HUES48 (cell line): ENCODE measurements around the gene ERMN.
"Not testable (repeated sequence)": the region's sequence is repeated elsewhere in the genome, so short reads cannot be mapped to it uniquely, and the experiment has no call there.

ENCODE experiments used
- H3K27ac ChIP-seq: one replicate; pipeline ENCODE4 v1.7.0; 2013; ENCODE audit warnings: low read depth, low read length, inconsistent platforms
- H3K27me3 ChIP-seq: 2 replicates; pipeline ENCODE4 v1.6.1; 2013; ENCODE audit warnings: mild to moderate bottlenecking, low read length; ENCODE audit not compliant: control insufficient read depth, insufficient read depth
- H3K36me3 ChIP-seq: 2 replicates; pipeline ENCODE4 v1.6.1; 2013; ENCODE audit warnings: low read length; ENCODE audit not compliant: control insufficient read depth, insufficient read depth
- H3K4me1 ChIP-seq: 2 replicates; pipeline ENCODE4 v1.6.1; 2013; ENCODE audit warnings: mild to moderate bottlenecking, low read length; ENCODE audit not compliant: control insufficient read depth, insufficient read depth
- H3K4me3 ChIP-seq: 2 replicates; pipeline ENCODE4 v1.5.1; 2013; ENCODE audit warnings: mild to moderate bottlenecking, low read depth, low read length
- H3K9ac ChIP-seq: 2 replicates; pipeline ENCODE4 v1.6.1; 2013; ENCODE audit warnings: mild to moderate bottlenecking, low read depth, low read length, moderate library complexity
- H3K9me3 ChIP-seq: 2 replicates; pipeline ENCODE4 v1.6.1; 2013; ENCODE audit warnings: low read length; ENCODE audit not compliant: control insufficient read depth, insufficient read depth

The ERMN gene

GRCh38 chr2:157325786-157326185 lies at the start of gene ERMN:
Gene ERMN (minus strand): TSS chr2:157325824. CDS start chr2:157325642, 182 bp downstream.
- Histone ChIP-seq H3K9me3 (no peaks in the 10 kb centered on the region), H3K9ac (no peak within 1 kb of the TSS), H3K36me3 (no peaks in the 10 kb centered on the region), H3K4me1 (peaks cover 30% of the 10 kb centered on the region), H3K27ac (peak within 1 kb of the TSS; percentile 65), H3K4me3 (0 out of 2 replicates have a peak within 1 kb of the TSS, but pooled peaks have one; percentile 16), H3K27me3 (no peaks in the 10 kb centered on the region)

GRCh38 chr2:157375384-157375783 lies 49.8 kb upstream of the ERMN start:
- H3K4me3 ChIP-seq = no peak overlapping the region
- no peaks in the 10 kb centered on the region for H3K36me3 ChIP-seq
- no peak overlapping the region for H3K27ac ChIP-seq
- peaks cover 17% of the 10 kb centered on the region for H3K9me3 ChIP-seq
- H3K4me1 ChIP-seq = no peaks in the 10 kb centered on the region
- no peaks in the 10 kb centered on the region for H3K27me3 ChIP-seq
- no peak overlapping the region for H3K9ac ChIP-seq

GRCh38 chr2:157368508-157368907 lies 42.9 kb upstream of the ERMN start:
- H3K9ac ChIP-seq, H3K4me3 ChIP-seq, H3K9me3 ChIP-seq, H3K27me3 ChIP-seq, H3K27ac ChIP-seq, H3K4me1 ChIP-seq, H3K36me3 ChIP-seq: not testable (repeated sequence)

- no peak overlapping the region for H3K4me3 ChIP-seq
- no peaks in the 10 kb centered on the region for H3K27me3 ChIP-seq
- peaks cover 9% of the 10 kb centered on the region; the same call in 1 of the 2 replicates for H3K9me3 ChIP-seq
- H3K9ac ChIP-seq = no peak overlapping the region
- no peak overlapping the region for H3K27ac ChIP-seq
- H3K36me3 ChIP-seq = no peaks in the 10 kb centered on the region
- H3K4me1 ChIP-seq = no peaks in the 10 kb centered on the region
These were observed 42.1 kb upstream of the ERMN start for GRCh38 chr2:157367704-157368103.

- Histone ChIP-seq H3K27ac (no peak overlapping the region), H3K9me3 (peaks cover 25% of the 10 kb centered on the region), H3K4me3 (no peak overlapping the region)
These were observed 38.8 kb upstream of the ERMN start for GRCh38 chr2:157364257-157364974.

GRCh38 chr2:157363612-157364101 lies 38.0 kb upstream of the ERMN start:
- no peaks in the 10 kb centered on the region for H3K4me1 ChIP-seq
- no peak overlapping the region for H3K9ac ChIP-seq
- H3K4me3 ChIP-seq = no peak overlapping the region
- no peak overlapping the region for H3K27ac ChIP-seq
- H3K9me3 ChIP-seq = peaks cover 25% of the 10 kb centered on the region
- H3K36me3 ChIP-seq = no peaks in the 10 kb centered on the region
- no peaks in the 10 kb centered on the region for H3K27me3 ChIP-seq

More at GRCh38 chr2:157364257-157364974, 38.8 kb upstream of the ERMN start:
- Histone ChIP-seq H3K4me1 (no peaks in the 10 kb centered on the region), H3K9ac (no peak overlapping the region), H3K36me3 (no peaks in the 10 kb centered on the region), H3K27me3 (no peaks in the 10 kb centered on the region)

- Histone ChIP-seq H3K27me3 (no peaks in the 10 kb centered on the region), H3K9me3 (peaks cover 22% of the 10 kb centered on the region), H3K4me1 (no peaks in the 10 kb centered on the region), H3K9ac (no peak overlapping the region), H3K4me3 (no peak overlapping the region), H3K27ac (no peak overlapping the region), H3K36me3 (no peaks in the 10 kb centered on the region)
These were observed 37.0 kb upstream of the ERMN start for GRCh38 chr2:157362627-157363026.

GRCh38 chr2:157361526-157361925 lies 35.9 kb upstream of the ERMN start:
- Histone ChIP-seq H3K4me1 (no peaks in the 10 kb centered on the region), H3K27me3 (no peaks in the 10 kb centered on the region), H3K9me3 (peaks cover 22% of the 10 kb centered on the region), H3K4me3 (no peak overlapping the region), H3K9ac (no peak overlapping the region), H3K36me3 (no peaks in the 10 kb centered on the region), H3K27ac (no peak overlapping the region)

GRCh38 chr2:157359628-157360027 lies 34.0 kb upstream of the ERMN start:
- Histone ChIP-seq H3K27ac (no peak overlapping the region), H3K4me3 (no peak overlapping the region), H3K36me3 (no peaks in the 10 kb centered on the region), H3K9me3 (peaks cover 22% of the 10 kb centered on the region), H3K4me1 (no peaks in the 10 kb centered on the region), H3K9ac (no peak overlapping the region), H3K27me3 (no peaks in the 10 kb centered on the region)

- H3K36me3 ChIP-seq = no peaks in the 10 kb centered on the region
- no peaks in the 10 kb centered on the region for H3K27me3 ChIP-seq
- no peaks in the 10 kb centered on the region for H3K4me1 ChIP-seq
- H3K4me3 ChIP-seq = no peak overlapping the region
- H3K9ac ChIP-seq = no peak overlapping the region
- H3K9me3 ChIP-seq = no peaks in the 10 kb centered on the region
- H3K27ac ChIP-seq = no peak overlapping the region
These were observed 30.0 kb upstream of the ERMN start for GRCh38 chr2:157355618-157356017.

- H3K4me1 ChIP-seq = peaks cover 9% of the 10 kb centered on the region
- no peak overlapping the region for H3K4me3 ChIP-seq
- no peaks in the 10 kb centered on the region; the same call in 1 of the 2 replicates for H3K9me3 ChIP-seq
- no peaks in the 10 kb centered on the region for H3K36me3 ChIP-seq
- H3K27me3 ChIP-seq = no peaks in the 10 kb centered on the region
- no peak overlapping the region for H3K27ac ChIP-seq
- no peak overlapping the region for H3K9ac ChIP-seq
These were observed 24.4 kb upstream of the ERMN start for GRCh38 chr2:157349949-157350515.
